Ovary (tissue), 9 donors: Measurements from ENCODE around the gene DAPK1. TPM values are rescaled to one million over a fixed set of nuclear protein-coding genes. Genes with fewer than 3 reads are reported as not detected.

Source experiments
- DNase-seq, 5 donors: peaks; one replicate each; pipeline ENCODE4 v3.0.0-alpha.2; 2019 to 2020
- H3K27ac ChIP-seq, 2 donors: fragments of 200-600 bp; one replicate each; pipeline versions ENCODE4 v1.5.1 to v1.8.0; 2019 to 2022
- H3K27me3 ChIP-seq: fragments of 200-600 bp; one replicate; pipeline ENCODE4 v1.8.0; 2022
- H3K36me3 ChIP-seq: fragments of 200-600 bp; sonication (generic); one replicate; pipeline ENCODE4 v1.5.1; 2019
- H3K4me1 ChIP-seq: one replicate; pipeline ENCODE4 v1.8.1; 2013; ENCODE audit warnings: mild to moderate bottlenecking, moderate library complexity; ENCODE audit not compliant: insufficient read depth
- H3K4me3 ChIP-seq: fragments of 200-600 bp; sonication (generic); one replicate; pipeline ENCODE4 v1.5.1; 2017
- H3K9me3 ChIP-seq, 2 donors: fragments of 200-600 bp in 1 of 2; sonication (generic) in 1 of 2; one replicate each; pipeline versions ENCODE4 v1.5.1 to v1.8.1; 2013 to 2019; ENCODE audit warnings: mild to moderate bottlenecking in 1 of 2, moderate library complexity in 1 of 2
- CTCF ChIP-seq, 3 donors: fragments of 450-650 bp in 2 of 3; fragments of 200-600 bp in 1 of 3; IDR thresholded peaks; one replicate each; pipeline versions ENCODE4 v1.5.1 to v1.8.0; 2016 to 2022; ENCODE audit warnings: antibody characterized with exemption in 3 of 3, mild to moderate bottlenecking in 1 of 3
- EP300 ChIP-seq: sonication (generic); formaldehyde crosslinking; IDR thresholded peaks from one replicate; pipeline ENCODE4 v1.6.1; 2017; ENCODE audit warnings: antibody characterized with exemption
- POLR2A ChIP-seq: fragments of 450-650 bp; IDR thresholded peaks from one replicate; pipeline ENCODE4 v1.6.1; 2017; ENCODE audit warnings: antibody characterized with exemption, mild to moderate bottlenecking, moderate library complexity
- WGBS, 3 donors: extraction: QIAGEN DNeasy Blood & Tissue Kit in 1 of 3; methylation state at CpG; one replicate each; pipeline versions ENCODE4 v1.1.5 to v1.1.7; 2013 to 2017; 5-methylcytosine and 5-hydroxymethylcytosine counted together
- intact Hi-C, 4 donors: fragments of 100-400 bp; cut with DNase I; formaldehyde crosslinking; loops; one replicate each; pipeline versions ENCODE4 v1.11.0 to v1.15.1; 2022 to 2023
- polyA plus RNA-seq, 2 donors: library from polyadenylated mRNA; stranded (reverse); fragments of 200-250 nt in 1 of 2; fragments of 350-450 nt in 1 of 2; fragmentation: Illumina TruSeq in 1 of 2; extraction: RNeasy Lipid Tissue Mini Kit (QIAGEN cat#74804) in 1 of 2; gene quantifications; one replicate each; pipeline ENCODE4 v1.2.3, GENCODE V29; 2013 to 2014
- total RNA-seq, 7 donors: library from RNA; depleted of rRNA in 2 of 7; stranded (reverse); fragments of >200 nt in 2 of 7; fragmentation: NEBNext Ultra II Directional in 3 of 7; extraction: Animal tissue kit (Norgen Biotek cat#: 25700) in 3 of 7; gene quantifications; one replicate each; pipeline versions ENCODE4 v1.1.0 to v1.2.4, GENCODE V29; 2016 to 2023
- donor health status: DM: no; HTN: no; CAD: no; lungs with moderate emphysema.
- donor health status: DM: no; HTN: no; CAD: no.
- donor health status: Bipolar disorder and iron deficiency.
- donor health status: DM: yes; HTN: yes; CAD: no.
- donor health status: DM: no; HTN: no; CAD: no.
- donor health status: DM: yes; HTN: yes; CAD: no.

DAPK1 gene
- total and polyA plus RNA-seq, 9 donors = 39.3 to 133 (median 89.6) TPM

DNA sequence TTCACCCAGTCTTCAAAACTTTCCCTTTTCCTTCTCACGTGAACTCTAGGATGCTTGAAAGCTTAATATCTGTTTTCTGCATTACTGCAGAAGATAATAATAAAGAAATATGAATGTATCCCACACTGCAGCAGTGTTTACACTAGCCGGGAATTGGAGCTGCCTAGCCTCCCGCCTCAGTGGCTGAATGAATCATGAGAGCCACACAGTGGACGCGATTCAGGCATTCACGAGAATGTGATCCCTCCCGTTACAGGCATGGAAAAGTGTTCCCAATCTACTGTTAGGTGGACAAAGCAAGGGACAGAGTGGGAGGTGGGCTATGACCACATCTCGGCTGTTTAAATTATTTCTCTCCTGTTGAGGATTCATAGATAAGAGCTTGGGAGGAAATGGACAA is 158.8 kb downstream of the DAPK1 start:
- no peaks in the 10 kb centered on the region for H3K27me3 ChIP-seq
- no peaks in the 10 kb centered on the region for H3K9me3 ChIP-seq
- TF ChIP-seq POLR2A = no peak
- peak in 1 of 3 donors; percentile 6 for TF ChIP-seq CTCF (IDR thresholded peaks at IDR 0.05)
- WGBS, 3 donors = 4 to 18% (median 11%) methylated on average over 8 of the region's 8 CpGs
- intact Hi-C loops = loop anchor here in 3 of 4 donors (5.0 to 10.0 kb wide), 4 partner anchors 159 to 319 kb away; partner anchors contain the start of gene DAPK1 (in 2 of the 3)
- H3K27ac ChIP-seq = no peak overlapping the region
- H3K36me3 ChIP-seq = no peaks in the 10 kb centered on the region
- peak in 2 of 5 donors; percentile 57 to 63 for DNase-seq
- peaks cover 5% of the 10 kb centered on the region for H3K4me1 ChIP-seq
- H3K4me3 ChIP-seq = no peak overlapping the region

DNA sequence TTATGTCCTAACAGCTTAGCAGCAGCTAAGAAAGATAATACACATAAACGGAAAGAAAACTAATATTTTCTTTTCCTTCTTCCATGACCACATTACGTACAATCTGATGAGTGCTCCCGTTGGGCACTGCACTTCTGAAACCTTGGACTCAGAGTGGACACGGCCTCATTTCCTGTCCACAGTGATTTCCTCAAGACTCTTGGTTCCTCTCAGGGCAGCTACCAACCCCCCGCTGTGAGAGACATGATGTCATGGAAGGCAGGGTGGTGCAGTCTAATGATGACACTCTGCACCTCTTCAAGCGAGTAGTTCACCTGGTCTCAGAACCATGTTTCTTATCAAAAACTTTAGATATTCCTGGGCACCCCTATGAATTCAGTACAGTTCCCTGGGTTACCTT is 159.5 kb downstream of the DAPK1 start:
- TF ChIP-seq POLR2A = no peak
- no peak for TF ChIP-seq EP300
- TF ChIP-seq CTCF (IDR thresholded peaks at IDR 0.05) = no peak
- H3K27me3 ChIP-seq = no peaks in the 10 kb centered on the region
- H3K27ac ChIP-seq = no peak overlapping the region
- no peak overlapping the region for H3K4me3 ChIP-seq
- no peak for DNase-seq
- WGBS, 3 donors = 49 to 60% (median 51%) methylated on average over 6 of the region's 6 CpGs
- intact Hi-C loops = loop anchor here in 3 of 4 donors (5.0 to 10.0 kb wide), 4 partner anchors 160 to 320 kb away; partner anchors contain the start of gene DAPK1 (in 2 of the 3)
- H3K36me3 ChIP-seq = no peaks in the 10 kb centered on the region
- peaks cover 5% of the 10 kb centered on the region for H3K4me1 ChIP-seq
- H3K9me3 ChIP-seq = no peaks in the 10 kb centered on the region

DNA sequence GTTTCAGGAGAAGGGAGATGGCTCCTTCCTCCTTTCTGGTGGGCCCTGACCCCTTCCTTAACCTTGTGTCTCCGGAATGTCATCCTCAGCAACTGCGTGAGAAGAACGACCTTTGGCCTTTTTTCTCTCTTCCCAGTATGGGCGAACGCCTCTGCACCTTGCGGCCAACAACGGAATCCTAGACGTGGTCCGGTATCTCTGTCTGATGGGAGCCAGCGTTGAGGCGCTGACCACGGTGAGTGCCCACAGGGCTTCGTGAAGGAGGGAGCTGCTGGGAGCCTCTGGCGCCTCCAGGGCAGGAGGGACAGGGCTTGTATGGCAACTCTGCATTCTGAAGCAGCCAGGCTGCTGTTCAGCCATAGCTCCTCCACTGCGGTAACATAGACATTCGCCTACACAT is 160.2 kb downstream of the DAPK1 start:
- peaks cover 6% of the 10 kb centered on the region for H3K4me1 ChIP-seq
- no peak for TF ChIP-seq CTCF (IDR thresholded peaks at IDR 0.05)
- TF ChIP-seq POLR2A = no peak
- no peak for TF ChIP-seq EP300
- 82 to 95% (median 93%) methylated on average over 16 of the region's 16 CpGs for WGBS, 3 donors
- no peak for DNase-seq
- H3K4me3 ChIP-seq = no peak overlapping the region
- no peaks in the 10 kb centered on the region for H3K9me3 ChIP-seq
- H3K36me3 ChIP-seq = no peaks in the 10 kb centered on the region
- intact Hi-C loops = loop anchor here in 3 of 4 donors (5.0 to 10.0 kb wide), 4 partner anchors 161 to 321 kb away; partner anchors contain the start of gene DAPK1 (in 2 of the 3)
- H3K27ac ChIP-seq = no peak overlapping the region
- no peaks in the 10 kb centered on the region for H3K27me3 ChIP-seq

DNA sequence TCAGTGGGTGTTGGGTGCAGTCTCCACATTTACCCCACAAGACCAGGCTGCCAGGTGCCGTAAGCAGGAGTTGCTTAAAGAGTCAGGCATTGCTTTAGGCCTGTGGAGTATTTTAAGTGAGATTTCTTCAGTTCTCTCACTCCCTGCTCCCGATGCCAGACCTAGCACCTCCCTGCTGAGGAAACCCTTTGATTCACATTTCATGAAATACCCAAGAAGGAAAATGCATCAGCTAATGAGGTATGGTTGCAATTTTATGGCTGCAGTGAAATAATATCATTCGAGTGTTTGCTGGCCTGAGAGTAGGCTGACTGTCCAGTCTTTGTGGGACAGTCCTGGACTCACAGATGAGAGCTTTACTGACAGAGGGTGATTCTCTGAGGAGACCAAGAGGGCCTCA is 160.8 kb downstream of the DAPK1 start:
- H3K27me3 ChIP-seq = no peaks in the 10 kb centered on the region
- H3K4me3 ChIP-seq = no peak overlapping the region
- WGBS, 3 donors = 83 to 89% (median 86%) methylated on average over 3 of the region's 3 CpGs
- intact Hi-C loops = loop anchor here in 3 of 4 donors (5.0 to 10.0 kb wide), 4 partner anchors 161 to 321 kb away; partner anchors contain the start of gene DAPK1 (in 2 of the 3)
- DNase-seq = no peak
- H3K4me1 ChIP-seq = peaks cover 7% of the 10 kb centered on the region
- H3K9me3 ChIP-seq = no peaks in the 10 kb centered on the region
- TF ChIP-seq EP300 (no peak), CTCF (IDR thresholded peaks at IDR 0.05) (no peak), POLR2A (no peak)
- no peak overlapping the region for H3K27ac ChIP-seq
- H3K36me3 ChIP-seq = no peaks in the 10 kb centered on the region
